Urinary bladder (tissue), 4 donors: ENCODE results near the gene FAM32A. TPM values are rescaled to one million over a fixed set of nuclear protein-coding genes. Genes with fewer than 3 reads are reported as not detected.

Source experiments
- DNase-seq: peaks from one replicate; pipeline ENCODE4 v3.0.0-alpha.2; 2015; ENCODE audit errors: extremely low spot score
- H3K27ac ChIP-seq: one replicate; pipeline ENCODE4 v1.5.1; 2013; ENCODE audit warnings: low read depth, mild to moderate bottlenecking, moderate library complexity
- H3K36me3 ChIP-seq: one replicate; pipeline ENCODE4 v1.6.1; 2013; ENCODE audit warnings: mild to moderate bottlenecking, moderate library complexity; ENCODE audit not compliant: insufficient read depth
- H3K4me1 ChIP-seq: one replicate; pipeline ENCODE4 v1.6.1; 2013; ENCODE audit warnings: mild to moderate bottlenecking, moderate library complexity; ENCODE audit not compliant: insufficient read depth
- H3K4me3 ChIP-seq: one replicate; pipeline ENCODE4 v1.5.1; 2013; ENCODE audit warnings: low read depth, low read length
- WGBS: extraction: QIAGEN DNeasy Blood & Tissue Kit; methylation state at CpG from one replicate; pipeline ENCODE4 v1.1.7; 2013; 5-methylcytosine and 5-hydroxymethylcytosine counted together
- polyA plus RNA-seq: library from polyadenylated mRNA; stranded (reverse); fragments of 200-250 nt; gene quantifications from one replicate; pipeline ENCODE4 v1.2.3, GENCODE V29; 2013
- total RNA-seq: library from RNA; depleted of rRNA; stranded (reverse); fragments of >200 nt; gene quantifications from one replicate; pipeline ENCODE4 v1.2.3, GENCODE V29; 2014
- donor health status: healthy with polysubstance abuse.
- donor health status: healthy.

FAM32A gene
- total and polyA plus RNA-seq, 2 donors = 75.8 to 94.5 TPM

DNA sequence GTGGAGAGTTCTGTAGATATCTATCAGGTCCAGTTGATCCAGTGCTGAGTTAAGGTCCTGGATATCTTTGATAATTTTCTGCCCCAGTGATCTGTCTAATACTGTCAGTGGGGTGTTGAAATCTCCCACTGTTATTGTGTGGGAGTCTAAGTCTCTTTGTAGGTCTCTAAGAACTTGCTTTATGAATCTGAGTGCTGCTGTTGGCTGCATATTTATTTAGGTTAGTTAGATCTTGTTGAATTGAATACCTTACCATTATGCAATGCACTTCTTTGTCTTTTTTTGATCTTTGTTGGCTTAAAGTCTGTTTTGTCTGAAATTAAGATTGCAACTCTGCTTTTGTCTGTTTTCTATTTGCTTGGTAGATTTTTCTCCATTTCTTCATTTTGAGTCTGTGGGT, 27.9 kb downstream of the FAM32A start:
- DNase-seq = no peak
- Histone ChIP-seq H3K4me3 (no peak overlapping the region), H3K4me1 (no peaks in the 10 kb centered on the region), H3K36me3 (no peaks in the 10 kb centered on the region), H3K27ac (no peak overlapping the region)

DNA sequence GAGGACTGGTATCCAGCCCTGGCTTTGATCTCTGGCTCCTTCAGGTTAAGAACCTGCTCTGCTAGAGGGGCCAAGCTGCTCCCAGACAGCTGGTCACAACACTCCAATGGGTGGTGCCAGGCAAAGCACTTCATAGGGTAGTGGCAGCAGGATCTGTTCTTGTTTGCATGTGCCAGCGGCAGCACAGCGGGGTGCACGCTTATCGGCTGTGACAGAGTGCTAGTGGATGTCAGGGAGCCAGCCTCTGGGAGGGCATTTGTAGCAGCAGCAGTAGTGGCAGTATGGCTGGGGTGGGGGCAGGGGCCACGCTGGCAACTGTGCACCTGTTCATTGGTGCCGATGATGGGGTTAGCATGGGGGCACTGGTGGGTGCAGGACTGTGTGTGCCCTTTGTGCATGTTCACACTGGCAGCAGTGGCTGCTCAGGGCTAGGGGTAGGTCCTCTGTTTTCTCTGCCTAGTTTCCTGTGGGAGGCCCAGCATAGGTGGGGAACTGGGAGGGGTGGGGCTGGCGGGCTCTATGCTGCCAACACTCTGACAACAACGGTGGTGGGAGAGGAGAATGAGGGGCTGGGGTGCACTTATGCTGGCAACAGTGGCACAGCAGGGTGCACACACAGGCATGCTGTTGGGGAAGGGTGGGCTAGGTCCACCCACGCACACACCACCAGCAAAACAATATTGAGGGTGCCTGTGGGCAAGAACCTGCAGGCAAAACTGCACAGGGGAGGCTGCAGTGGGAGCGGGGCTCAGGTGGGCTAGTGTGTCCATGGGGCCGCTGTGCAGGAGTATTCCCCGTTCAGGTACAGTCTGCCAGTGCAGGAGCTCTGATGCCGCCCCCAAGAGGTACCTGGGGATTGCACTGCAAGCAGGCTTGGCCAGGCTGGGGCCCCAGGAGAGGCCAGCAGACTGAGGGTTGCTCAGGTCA, 31.8 kb downstream of the FAM32A start:
- Histone ChIP-seq H3K27ac (no peak overlapping the region), H3K36me3 (no peaks in the 10 kb centered on the region), H3K4me3 (no peak overlapping the region), H3K4me1 (no peaks in the 10 kb centered on the region)
- WGBS = 88% methylated on average over 13 of the region's 13 CpGs
- no peak for DNase-seq

DNA sequence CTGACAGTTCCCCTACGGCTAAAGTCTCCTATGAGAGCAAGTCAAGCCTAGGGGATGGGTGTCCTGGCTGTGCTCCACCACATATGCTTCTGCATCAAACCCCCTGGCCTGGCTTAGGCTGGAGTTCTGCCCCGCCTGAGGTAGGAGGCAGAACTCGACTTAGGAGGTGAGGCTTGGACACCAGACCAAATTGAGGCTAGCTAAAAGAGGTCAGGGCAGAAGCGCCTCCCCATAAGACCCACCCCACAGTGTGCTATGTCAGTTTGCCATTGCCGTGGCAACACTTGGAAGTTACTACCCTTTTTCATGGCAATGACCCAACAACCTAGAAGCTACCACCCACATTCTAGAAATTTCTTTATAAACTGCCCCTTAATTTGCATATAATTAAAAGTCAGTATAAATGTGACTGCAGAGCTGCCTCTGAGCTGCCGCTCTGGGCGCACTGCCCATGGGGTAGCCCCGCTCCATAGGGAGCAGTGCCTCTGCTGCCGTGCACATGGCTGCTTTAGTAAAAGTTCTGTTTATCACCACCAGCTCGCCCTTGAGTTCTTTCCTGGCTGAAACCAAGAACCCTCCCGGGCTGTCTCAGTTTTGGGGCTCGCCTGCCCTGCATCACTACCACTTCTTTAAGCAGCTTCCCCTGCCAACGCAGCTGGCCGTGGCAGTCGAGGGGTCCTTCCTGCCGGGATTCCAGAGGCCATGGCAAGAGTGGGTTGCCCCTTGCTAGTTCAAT, 32.7 kb downstream of the FAM32A start:
- DNase-seq = no peak
- Histone ChIP-seq H3K4me3 (no peak overlapping the region), H3K4me1 (no peaks in the 10 kb centered on the region), H3K36me3 (no peaks in the 10 kb centered on the region), H3K27ac (no peak overlapping the region)
- WGBS = 89% methylated on average over 16 of the region's 16 CpGs

DNA sequence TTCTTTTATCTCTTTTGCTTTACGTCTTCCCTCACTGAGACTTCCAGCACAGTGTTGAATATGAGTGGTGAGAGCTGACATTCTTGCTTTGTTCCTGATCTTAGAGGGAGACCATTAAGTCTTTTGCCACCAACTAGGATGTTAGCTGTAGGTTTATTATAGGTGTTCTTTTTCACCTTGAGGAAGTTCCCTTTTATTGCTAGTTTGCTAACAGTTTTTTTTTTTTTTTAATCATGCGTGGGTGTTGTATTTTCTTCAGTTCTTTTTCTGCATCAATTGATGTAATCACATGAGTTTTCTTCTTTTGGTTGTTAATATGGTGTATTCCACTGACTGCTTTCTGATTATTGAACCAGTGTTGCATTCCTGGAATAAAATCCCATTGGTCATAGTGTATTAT, 33.6 kb downstream of the FAM32A start:
- no peak overlapping the region for H3K4me3 ChIP-seq
- 87% methylated on average over 2 of the region's 2 CpGs for WGBS
- DNase-seq = no peak
- no peaks in the 10 kb centered on the region for H3K36me3 ChIP-seq
- H3K27ac ChIP-seq = no peak overlapping the region
- H3K4me1 ChIP-seq = no peaks in the 10 kb centered on the region

DNA sequence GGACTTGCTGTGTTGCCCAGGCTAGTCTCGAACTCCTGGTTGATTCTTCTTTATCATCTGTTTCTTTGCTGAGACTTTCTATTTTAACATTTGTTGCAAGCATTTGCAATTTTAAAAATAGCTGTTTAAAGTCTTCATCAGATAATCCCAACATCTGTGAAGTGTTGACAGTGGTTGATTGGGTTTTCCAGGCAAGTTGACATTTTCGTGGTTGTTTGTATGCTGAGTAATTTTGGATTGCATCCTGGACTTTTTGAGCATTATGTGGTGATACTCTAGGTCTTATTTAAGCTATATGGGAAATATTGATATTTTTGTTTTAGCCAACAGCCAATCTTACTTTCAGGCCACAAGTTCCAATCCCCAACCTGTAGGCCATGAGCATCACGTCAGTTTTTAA, 37.6 kb downstream of the FAM32A start:
- H3K36me3 ChIP-seq = peaks cover 4% of the 10 kb centered on the region
- H3K4me1 ChIP-seq = no peaks in the 10 kb centered on the region
- H3K27ac ChIP-seq = no peak overlapping the region
- no peak for DNase-seq
- H3K4me3 ChIP-seq = no peak overlapping the region
- WGBS = 87% methylated on average over 3 of the region's 3 CpGs

DNA sequence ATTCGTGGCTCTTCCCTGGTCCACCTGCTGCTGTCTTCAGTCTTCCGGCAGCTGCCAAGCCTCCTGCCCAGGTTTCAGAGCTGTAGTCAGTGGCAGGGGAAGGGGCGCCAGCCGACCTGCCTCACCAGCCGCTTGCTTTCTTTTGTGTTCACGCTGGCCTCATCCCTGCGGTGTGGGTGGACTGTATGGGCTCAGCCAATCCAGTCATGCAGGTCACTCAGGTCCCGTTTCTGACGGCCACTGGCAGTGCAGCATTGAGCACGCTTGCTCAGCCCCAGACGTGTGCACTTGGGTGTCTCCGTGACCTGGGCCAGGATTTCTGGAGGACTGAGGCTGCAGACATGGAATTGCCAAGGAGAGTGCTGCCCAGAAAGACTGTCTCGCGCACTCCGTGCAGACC, 38.5 kb downstream of the FAM32A start:
- Histone ChIP-seq H3K27ac (no peak overlapping the region), H3K4me3 (no peak overlapping the region), H3K4me1 (no peaks in the 10 kb centered on the region), H3K36me3 (peaks cover 4% of the 10 kb centered on the region)
- no peak for DNase-seq
- WGBS = 83% methylated on average over 15 of the region's 15 CpGs

DNA sequence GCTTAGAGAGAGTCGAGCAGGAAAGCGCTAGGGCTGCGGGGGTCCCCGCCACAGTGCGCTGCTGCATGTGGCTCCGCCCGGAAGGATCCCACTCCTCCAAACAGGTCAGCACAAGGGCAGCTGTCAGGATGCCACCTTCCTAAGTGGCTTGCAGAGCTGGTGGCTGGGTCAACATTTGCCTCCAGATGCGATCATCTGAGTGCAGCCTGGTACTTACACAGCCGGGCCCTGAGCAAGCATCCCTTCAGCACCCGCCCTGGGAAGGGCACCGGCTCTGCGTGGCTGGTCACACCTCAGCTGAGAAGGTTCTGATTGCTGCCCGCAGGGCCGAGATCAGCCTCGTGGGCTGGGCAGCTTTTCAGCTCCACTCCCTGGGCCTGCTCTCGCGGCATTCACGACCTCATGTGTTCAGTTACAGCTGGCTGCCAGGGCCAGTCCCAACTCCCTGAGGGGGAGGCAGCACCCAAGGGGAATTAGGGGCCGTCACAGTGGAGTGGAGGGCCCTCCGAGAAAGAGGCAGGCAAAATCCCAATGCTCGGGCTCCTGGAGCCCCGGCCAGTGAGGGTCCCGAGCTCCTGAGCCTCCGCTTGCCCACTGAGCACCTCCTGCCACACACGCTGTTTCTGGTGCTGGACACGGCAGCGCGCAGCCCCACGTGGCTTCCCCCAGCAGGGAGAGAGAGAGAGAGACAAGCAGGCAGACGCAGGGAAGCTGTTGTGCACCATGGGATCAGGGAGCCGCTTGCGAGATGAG, 39.3 kb downstream of the FAM32A start:
- Histone ChIP-seq H3K4me1 (no peaks in the 10 kb centered on the region), H3K27ac (no peak overlapping the region), H3K4me3 (no peak overlapping the region), H3K36me3 (peaks cover 4% of the 10 kb centered on the region)
- DNase-seq = no peak
- 88% methylated on average over 32 of the region's 32 CpGs for WGBS

DNA sequence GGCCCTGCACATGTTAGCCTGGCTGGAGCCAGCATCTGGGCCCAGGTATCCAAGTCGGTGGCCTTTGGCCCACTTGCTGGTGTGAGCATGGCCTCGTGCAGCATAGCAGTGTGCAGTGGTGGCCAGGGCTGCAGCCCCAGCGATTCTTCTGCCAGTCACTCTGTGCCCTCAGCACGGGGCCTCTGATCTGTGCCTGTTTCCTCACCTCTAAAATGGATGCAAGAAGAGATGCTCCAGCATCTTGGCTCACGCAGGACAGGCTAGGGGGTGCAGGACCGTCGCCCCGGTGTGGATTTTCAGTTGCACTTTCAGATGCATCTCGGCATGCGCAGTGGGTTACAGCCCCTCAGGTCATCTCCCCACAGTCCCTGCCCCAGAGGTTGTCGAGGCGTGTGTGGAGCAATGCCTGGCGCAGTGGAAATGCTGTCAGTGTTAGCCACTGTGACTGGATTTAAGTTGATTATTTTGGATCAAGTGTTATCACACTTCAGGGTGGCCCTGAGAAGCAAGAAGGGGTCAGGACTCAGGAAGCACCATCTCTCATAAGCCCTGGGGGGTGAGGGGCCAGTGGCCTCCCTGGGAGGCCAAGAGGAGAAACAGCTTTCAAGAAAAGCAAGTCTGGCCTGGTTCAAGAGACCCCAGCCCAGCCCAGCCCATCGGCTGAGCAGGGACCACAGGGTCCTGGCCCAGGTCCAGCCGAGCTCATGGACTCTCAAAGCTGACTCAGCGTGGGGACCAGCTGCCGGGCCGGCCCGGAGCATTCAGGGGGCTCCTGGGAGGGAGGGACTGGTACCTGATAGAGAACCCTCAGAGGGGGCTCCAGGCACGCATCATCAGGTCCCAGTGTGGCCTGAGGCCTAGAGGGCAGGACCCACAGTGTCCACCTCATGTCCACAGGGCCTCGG, 40.3 kb downstream of the FAM32A start:
- no peak overlapping the region for H3K27ac ChIP-seq
- no peaks in the 10 kb centered on the region for H3K4me1 ChIP-seq
- no peak for DNase-seq
- H3K4me3 ChIP-seq = no peak overlapping the region
- peaks cover 4% of the 10 kb centered on the region for H3K36me3 ChIP-seq
- 81% methylated on average over 21 of the region's 21 CpGs for WGBS

DNA sequence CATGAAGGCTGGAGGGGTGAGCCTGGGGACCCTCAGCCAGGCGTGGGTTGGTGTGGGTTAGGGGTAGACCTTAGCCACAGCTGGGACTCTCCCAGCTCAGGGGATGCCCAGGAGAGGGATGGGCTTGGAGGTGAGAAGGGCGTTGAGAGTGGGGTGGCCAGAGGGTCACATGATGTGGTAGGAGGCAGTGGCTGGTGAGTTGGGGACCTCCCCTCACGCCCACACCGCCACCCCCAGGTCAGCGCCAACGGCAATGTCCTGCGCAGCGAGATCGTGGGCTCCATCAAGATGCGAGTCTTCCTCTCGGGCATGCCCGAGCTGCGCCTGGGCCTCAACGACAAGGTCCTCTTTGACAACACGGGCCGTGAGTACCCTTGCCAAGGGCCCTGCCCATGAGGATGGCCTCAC, 41.0 kb downstream of the FAM32A start:
- no peak overlapping the region for H3K27ac ChIP-seq
- no peak for DNase-seq
- peaks cover 4% of the 10 kb centered on the region for H3K36me3 ChIP-seq
- H3K4me3 ChIP-seq = no peak overlapping the region
- no peaks in the 10 kb centered on the region for H3K4me1 ChIP-seq
- 93% methylated on average over 16 of the region's 16 CpGs for WGBS

DNA sequence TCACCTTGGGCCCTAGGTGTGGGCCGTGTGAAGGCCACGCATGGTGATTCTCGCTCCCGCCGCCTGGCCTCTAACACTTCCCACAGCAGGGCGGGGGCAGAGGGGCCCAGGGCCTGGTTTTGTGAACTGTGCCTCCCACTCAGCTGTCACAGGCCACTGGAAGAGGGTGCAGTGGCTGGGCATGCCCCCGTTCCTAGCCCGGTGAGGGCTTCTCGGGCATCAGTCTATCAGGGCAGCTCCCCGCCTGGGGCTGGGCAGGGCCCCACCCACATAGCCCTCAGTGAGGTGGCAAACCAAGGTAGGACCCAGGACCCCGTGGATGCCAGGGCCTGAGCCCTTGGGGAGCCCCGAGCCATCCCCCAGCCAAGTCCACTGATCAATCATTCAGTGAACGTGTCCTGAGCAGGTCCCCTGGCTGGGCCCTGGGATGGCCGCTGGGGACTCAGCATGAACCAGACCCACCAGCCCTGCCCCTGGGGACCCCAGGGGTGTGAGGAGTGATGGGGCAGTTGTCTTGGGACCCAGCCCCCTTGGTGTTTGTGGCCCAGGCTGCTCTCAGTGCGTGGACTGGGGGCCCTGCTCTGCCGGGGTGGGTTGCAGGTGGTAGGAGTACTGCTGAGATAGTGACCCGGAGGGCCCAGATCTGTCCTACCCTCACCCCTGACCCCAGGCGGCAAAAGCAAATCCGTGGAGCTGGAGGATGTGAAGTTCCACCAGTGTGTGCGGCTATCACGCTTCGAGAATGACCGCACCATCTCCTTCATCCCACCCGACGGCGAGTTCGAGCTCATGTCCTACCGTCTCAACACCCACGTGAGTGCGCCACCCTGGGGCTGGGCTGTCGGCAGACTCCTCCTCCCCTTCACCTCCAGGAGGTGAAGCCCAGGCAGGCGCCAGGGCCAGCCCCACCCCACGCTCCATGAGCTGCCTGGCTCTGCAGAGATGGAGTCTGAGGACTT, 41.9 kb downstream of the FAM32A start:
- H3K4me3 ChIP-seq = no peak overlapping the region
- peaks cover 4% of the 10 kb centered on the region for H3K36me3 ChIP-seq
- no peak for DNase-seq
- WGBS = 88% methylated on average over 33 of the region's 33 CpGs
- H3K27ac ChIP-seq = no peak overlapping the region
- no peaks in the 10 kb centered on the region for H3K4me1 ChIP-seq

DNA sequence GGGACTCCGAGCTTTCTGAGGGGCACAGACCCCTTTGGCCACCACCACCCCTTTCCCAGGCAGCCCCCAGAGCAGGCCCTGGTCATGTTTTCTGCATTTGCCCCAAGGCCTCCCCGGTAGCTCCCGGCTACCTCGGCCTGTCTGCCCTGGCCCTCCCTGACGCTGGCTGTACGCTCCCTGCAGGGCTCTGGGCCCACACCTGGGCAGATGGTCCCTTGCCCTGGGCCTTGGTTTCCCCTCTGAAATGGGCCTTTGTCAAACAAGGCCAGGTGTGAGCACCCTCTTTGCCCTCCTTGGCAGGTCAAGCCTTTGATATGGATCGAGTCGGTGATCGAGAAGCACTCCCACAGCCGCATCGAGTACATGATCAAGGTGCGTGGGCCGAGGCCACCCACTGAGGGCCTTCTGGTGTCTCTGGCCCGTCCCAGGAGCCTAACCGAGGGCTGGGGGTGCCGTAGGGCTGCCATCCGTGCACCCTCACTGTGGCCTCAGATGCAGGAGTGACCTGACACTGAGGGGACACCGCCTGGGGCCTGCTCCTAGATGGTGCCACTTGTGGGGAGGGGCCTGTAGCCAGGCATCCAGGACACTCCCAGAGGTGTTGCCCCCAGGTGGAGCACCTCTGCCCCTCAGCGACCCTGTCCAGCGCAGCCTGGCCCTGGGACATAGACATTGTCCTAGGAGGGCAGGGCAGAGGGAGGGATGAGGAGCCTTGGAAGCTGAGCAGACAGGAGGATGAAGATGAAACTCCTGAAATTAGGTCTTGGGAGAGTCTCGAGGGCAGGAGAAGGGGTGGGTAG, 42.8 kb downstream of the FAM32A start:
- DNase-seq = no peak
- Histone ChIP-seq H3K4me1 (no peaks in the 10 kb centered on the region), H3K4me3 (no peak overlapping the region), H3K27ac (no peak overlapping the region), H3K36me3 (peaks cover 4% of the 10 kb centered on the region)
- WGBS = 91% methylated on average over 21 of the region's 21 CpGs
